T-helper 1 cell treated with Interleukin-12 subunit alpha and Interleukin-12 subunit beta and Interleukin-4 antibody, amounts not matched to agents 30 μg/mL and 1 μg/mL, for 36 hours (primary cell): Measurements from ENCODE around the gene SYK.

Experiments used
- H3K27ac Mint-ChIP-seq: one replicate; pipeline ENCODE4 v1.8.0; 2021; ENCODE audit warnings: mild to moderate bottlenecking, mixed read lengths
- H3K27me3 Mint-ChIP-seq: one replicate; pipeline ENCODE4 v1.8.0; 2021; ENCODE audit warnings: low read depth, mixed read lengths
- H3K36me3 Mint-ChIP-seq: one replicate; pipeline ENCODE4 v1.8.0; 2021; ENCODE audit warnings: low read depth, mixed read lengths
- H3K4me1 Mint-ChIP-seq: one replicate; pipeline ENCODE4 v1.8.0; 2021; ENCODE audit warnings: low read depth, mixed read lengths
- H3K4me3 Mint-ChIP-seq: one replicate; pipeline ENCODE4 v1.8.0; 2021; ENCODE audit warnings: mild to moderate bottlenecking, moderate library complexity, mixed read lengths
- H3K9me3 Mint-ChIP-seq: one replicate; pipeline ENCODE4 v1.8.0; 2021; ENCODE audit warnings: mixed read lengths

Gene SYK

DNA sequence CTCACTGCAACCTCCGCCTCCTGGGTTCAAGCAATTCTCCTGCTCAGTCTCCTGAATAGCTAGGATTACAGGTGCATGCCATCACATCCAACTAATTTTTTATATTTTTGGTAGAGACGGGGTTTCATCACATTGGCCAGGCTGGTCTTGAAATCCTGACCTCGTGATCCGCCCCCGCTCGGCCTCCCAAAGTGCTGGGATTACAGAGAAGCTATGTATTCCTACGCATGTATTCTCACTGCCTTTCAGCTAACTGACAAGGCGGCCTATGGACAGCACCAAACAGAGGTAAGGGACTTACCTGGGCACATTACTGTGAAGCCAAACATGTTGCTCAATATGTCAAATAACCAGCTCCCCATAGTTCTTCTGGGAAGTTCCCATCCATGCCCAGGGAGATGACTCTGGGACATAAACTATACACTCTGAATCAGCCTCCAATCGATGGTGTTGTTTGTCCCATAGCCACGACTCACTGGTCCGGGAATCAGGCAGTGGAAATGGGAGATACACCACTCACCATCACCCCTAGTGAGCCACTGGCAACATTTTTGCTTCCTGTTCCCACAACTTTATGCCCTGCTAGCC lies 114.6 kb downstream of the SYK start:
- peaks cover 2% of the 10 kb centered on the region for H3K4me1 Mint-ChIP-seq
- no peak overlapping the region for H3K4me3 Mint-ChIP-seq
- no peaks in the 10 kb centered on the region for H3K9me3 Mint-ChIP-seq
- no peaks in the 10 kb centered on the region for H3K36me3 Mint-ChIP-seq
- H3K27ac Mint-ChIP-seq, result no peak overlapping the region
- H3K27me3 Mint-ChIP-seq, result peaks cover 5% of the 10 kb centered on the region

DNA sequence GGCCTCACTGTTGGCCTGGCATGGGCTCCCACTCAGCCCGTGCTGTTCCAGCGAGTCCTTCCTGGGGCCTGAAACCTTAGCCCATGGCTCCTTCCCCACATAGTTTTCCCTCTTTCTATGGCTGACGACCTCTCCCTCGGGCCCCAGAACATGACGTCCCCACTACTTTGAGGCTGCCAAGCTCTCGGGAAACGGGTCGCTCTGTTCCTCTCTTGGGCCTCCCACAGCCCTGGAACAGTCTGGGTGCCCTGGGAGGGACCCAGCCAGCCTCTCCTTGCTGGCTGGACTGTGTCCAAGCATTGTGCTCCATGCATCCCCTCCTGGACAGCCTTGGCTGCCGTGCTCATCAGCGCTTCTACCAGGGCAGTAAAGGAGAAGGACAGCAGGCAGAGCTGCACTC lies 118.3 kb downstream of the SYK start:
- Mint-ChIP-seq H3K27ac (no peak overlapping the region), H3K36me3 (no peaks in the 10 kb centered on the region), H3K27me3 (peaks cover 22% of the 10 kb centered on the region), H3K4me1 (peaks cover 2% of the 10 kb centered on the region), H3K9me3 (no peaks in the 10 kb centered on the region), H3K4me3 (no peak overlapping the region)

DNA sequence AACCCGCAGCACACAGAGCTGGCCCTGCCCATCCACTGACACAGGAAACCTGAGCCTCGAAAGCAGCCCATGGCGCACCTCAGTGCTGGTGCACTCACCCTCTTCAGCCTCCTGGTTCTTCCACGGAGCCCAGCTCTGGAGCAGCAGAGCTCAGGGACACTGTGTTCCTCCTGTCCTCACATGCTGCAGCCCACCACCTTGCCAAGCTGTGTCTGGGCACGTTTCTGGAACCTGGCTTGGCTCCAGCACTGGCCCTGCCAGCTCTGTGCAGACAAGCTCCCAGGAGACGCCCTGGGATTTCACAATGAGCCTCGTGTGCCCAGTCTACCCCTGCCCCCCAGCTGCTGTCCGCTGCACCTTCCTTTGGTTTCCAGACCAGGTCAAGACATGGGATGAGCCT lies 119.5 kb downstream of the SYK start:
- Mint-ChIP-seq H3K27me3 (peaks cover 29% of the 10 kb centered on the region), H3K4me3 (no peak overlapping the region), H3K27ac (no peak overlapping the region), H3K4me1 (no peaks in the 10 kb centered on the region), H3K36me3 (no peaks in the 10 kb centered on the region), H3K9me3 (no peaks in the 10 kb centered on the region)

DNA sequence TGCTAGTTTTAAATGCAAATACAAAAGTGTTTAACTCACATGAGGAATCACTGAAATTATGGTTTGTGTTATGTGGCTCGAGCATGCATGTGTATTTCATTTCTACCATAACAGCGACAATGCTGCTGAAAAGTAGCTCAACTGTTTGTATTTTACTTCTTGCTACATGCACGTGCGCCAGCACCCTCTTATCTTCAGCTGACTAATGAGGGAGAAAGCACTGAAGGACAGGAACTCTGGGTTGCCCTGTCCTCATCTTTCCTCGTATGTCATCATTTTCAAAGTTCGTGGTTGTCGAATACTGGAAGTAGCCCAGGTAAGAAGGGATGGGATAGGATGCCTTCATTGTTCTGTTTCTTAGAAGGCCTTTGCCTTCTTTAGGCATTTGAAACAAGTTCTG lies 120.3 kb downstream of the SYK start:
- H3K4me1 Mint-ChIP-seq, result no peaks in the 10 kb centered on the region
- H3K27me3 Mint-ChIP-seq, result peaks cover 24% of the 10 kb centered on the region
- H3K27ac Mint-ChIP-seq, result no peak overlapping the region
- no peak overlapping the region for H3K4me3 Mint-ChIP-seq
- no peaks in the 10 kb centered on the region for H3K36me3 Mint-ChIP-seq
- H3K9me3 Mint-ChIP-seq, result no peaks in the 10 kb centered on the region

DNA sequence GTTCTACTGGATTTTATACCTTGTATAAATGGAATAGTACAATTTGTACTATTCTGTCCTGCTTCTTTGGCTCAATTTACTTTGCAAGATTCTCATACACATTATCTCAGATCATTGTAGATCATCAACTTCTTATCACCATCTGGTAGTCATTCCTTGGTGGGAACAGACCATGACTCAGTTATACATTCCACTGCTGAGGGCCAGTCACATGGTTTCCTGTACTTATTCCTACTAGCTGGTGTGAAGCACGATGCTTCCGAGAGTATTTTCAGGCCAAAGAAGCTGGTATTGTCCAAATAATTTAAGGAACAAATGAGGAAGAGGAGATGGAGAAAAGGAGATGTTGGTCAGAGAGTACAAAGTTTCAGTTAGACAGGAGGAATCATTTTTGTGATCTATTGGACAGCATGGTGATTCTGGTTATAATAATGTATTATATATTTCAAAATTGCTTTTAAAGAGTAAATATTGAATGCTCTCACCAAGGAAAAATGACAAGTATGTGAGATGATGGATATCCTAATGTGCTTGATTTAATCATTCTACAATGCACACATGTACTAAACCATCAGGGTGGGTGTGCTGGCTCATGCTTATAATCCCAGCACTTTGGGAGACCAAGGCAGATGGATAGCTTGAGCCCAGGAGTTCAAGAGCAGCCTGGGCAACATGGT lies 124.1 kb downstream of the SYK start:
- H3K27me3 Mint-ChIP-seq, result peaks cover 35% of the 10 kb centered on the region
- H3K4me3 Mint-ChIP-seq, result no peak overlapping the region
- no peaks in the 10 kb centered on the region for H3K4me1 Mint-ChIP-seq
- H3K9me3 Mint-ChIP-seq, result no peaks in the 10 kb centered on the region
- no peak overlapping the region for H3K27ac Mint-ChIP-seq
- no peaks in the 10 kb centered on the region for H3K36me3 Mint-ChIP-seq

DNA sequence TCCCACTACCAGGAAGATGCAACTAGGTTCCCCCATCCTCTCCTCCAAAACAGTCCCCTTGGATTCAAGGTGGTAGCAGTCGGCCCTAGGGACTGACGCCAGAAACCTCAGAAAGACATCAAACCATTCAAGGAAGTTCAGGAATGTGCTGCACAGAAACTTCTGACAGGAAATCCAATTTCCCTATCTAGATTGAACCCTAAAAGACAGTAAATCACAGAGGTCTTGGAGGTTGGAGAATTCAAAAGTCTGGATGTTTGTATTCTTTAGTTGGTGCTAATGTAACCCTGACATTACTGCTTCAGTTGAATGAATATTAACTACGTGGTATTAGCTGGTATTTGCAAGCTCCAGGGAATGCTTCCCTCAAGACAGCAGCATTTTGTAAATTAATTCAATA lies 125.3 kb downstream of the SYK start:
- no peak overlapping the region for H3K27ac Mint-ChIP-seq
- peaks cover 36% of the 10 kb centered on the region for H3K27me3 Mint-ChIP-seq
- no peaks in the 10 kb centered on the region for H3K36me3 Mint-ChIP-seq
- H3K4me1 Mint-ChIP-seq, result no peaks in the 10 kb centered on the region
- no peak overlapping the region for H3K4me3 Mint-ChIP-seq
- H3K9me3 Mint-ChIP-seq, result no peaks in the 10 kb centered on the region

DNA sequence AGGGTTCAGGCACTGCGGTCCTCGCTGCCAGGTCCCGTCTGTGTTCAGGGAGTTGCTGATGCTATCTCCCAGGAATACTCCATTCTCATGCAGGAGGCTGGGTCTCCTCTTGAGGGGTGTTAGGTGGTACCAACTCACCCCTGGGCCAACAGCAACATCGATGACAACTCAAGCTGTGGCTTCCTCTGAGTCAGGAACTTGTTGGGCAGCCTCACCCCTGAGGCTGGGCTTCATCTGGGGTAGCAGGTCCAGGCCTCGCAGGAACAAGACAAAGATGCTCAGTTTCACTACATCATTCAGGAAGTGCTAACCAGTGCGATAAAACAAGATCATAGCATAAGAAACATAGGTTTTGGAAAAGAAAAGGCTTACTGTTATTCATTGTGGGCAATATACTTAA lies 125.9 kb downstream of the SYK start:
- Mint-ChIP-seq H3K27me3 (peaks cover 36% of the 10 kb centered on the region), H3K27ac (no peak overlapping the region), H3K9me3 (no peaks in the 10 kb centered on the region), H3K36me3 (no peaks in the 10 kb centered on the region), H3K4me1 (no peaks in the 10 kb centered on the region), H3K4me3 (no peak overlapping the region)

DNA sequence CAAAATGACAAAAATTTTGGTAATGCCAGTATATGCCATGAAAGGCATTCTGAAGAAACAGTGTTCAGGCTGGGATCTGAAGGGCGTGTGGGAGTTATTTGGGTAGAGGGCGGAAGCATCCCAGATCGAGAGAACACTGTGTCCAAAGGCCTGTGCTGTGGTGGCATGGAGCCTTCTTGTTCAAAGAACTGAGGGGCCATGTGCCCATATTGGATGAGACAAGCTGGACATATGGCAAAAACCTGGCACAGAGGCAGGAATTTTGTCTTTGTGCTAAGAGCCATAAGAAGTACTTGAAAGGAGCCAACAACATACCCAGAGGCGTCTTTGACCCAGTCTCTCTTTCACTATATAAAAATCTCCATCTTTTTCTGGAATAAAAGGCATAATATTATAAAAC lies 128.0 kb downstream of the SYK start:
- no peak overlapping the region for H3K4me3 Mint-ChIP-seq
- no peaks in the 10 kb centered on the region for H3K9me3 Mint-ChIP-seq
- peaks cover 21% of the 10 kb centered on the region for H3K27me3 Mint-ChIP-seq
- H3K27ac Mint-ChIP-seq, result no peak overlapping the region
- no peaks in the 10 kb centered on the region for H3K36me3 Mint-ChIP-seq
- no peaks in the 10 kb centered on the region for H3K4me1 Mint-ChIP-seq

DNA sequence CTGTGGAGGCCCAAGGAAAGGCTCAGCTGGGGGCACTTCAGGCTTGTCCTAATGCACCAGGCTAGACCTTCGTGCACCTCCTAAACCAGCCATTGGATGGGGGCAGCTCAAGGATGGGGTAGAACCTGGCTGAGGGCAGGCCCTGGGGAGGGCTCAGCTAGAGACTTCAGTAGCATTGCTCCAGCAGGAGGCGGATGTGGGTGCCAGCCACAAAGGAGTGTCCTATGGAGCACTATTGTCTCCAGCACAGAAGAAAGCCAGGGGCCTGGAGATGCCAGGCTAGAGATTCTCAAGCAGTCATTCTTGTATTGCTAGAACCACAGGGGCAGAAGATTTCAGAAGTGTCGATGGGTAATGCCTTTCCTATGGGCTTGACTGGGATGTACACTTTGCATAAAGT lies 131.8 kb downstream of the SYK start:
- Mint-ChIP-seq H3K4me1 (no peaks in the 10 kb centered on the region), H3K27ac (no peak overlapping the region), H3K9me3 (no peaks in the 10 kb centered on the region), H3K27me3 (peaks cover 17% of the 10 kb centered on the region), H3K4me3 (no peak overlapping the region), H3K36me3 (no peaks in the 10 kb centered on the region)

DNA sequence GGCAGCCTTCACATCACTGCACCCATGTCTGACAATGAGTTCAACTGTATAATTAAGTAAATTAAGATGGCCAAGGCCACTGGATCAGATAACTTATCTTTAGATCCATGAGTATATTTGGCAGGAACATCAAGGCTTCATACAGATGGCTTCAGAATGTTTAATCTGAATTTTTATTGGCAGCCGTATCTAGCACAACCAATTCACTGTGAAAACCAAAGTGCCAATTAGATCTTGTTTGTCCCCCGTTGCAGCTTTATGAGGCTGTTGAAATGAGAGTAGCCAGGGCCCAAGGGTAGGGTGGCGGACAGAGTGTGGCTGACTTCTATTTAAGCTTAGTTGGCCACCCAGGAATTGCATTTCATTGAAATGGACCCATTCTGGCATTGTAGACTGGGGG lies 137.7 kb downstream of the SYK start:
- Mint-ChIP-seq H3K4me1 (no peaks in the 10 kb centered on the region), H3K27ac (no peak overlapping the region), H3K27me3 (peaks cover 14% of the 10 kb centered on the region), H3K36me3 (no peaks in the 10 kb centered on the region), H3K9me3 (no peaks in the 10 kb centered on the region), H3K4me3 (no peak overlapping the region)

DNA sequence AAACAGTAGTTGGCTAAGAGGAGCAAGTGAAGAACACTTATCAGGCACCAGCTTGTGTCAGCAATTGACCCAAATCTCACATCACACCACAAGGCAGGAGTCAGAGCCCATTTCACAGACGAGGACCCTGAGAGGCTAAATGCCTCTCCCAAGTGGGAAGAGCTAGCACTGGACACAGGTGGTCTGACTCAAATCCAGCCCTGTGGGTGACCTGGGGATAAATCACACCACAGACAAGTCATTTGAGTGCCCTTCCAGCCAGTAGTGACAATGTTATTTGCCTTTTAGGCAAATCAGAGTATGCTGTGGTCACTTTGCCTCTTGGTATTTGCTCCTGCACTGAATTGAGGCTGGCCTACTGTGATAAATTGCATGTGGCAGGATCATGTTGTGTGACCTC lies 138.7 kb downstream of the SYK start:
- H3K36me3 Mint-ChIP-seq, result no peaks in the 10 kb centered on the region
- no peaks in the 10 kb centered on the region for H3K9me3 Mint-ChIP-seq
- H3K4me1 Mint-ChIP-seq, result no peaks in the 10 kb centered on the region
- H3K27ac Mint-ChIP-seq, result no peak overlapping the region
- H3K4me3 Mint-ChIP-seq, result no peak overlapping the region
- peaks cover 8% of the 10 kb centered on the region for H3K27me3 Mint-ChIP-seq

DNA sequence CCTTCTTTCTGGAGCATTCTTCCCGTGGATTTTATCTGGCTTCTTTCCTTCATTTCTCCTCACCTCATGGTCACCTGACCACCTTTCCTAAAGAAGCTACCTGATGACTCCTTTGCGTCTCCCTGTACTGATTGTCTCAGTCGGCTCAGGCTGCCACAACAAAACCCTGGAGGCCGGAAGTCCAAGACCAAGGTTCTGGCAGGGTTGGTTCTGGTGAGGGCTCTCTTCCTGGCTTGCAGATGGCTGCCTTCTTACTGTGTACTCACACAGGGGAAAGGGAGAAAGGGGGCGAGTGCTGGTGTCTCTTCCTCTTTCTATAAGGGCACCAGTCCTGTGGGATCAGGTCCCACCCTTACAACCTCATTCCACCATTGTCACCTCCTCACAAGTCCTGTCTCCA lies 140.0 kb downstream of the SYK start:
- Mint-ChIP-seq H3K36me3 (no peaks in the 10 kb centered on the region), H3K4me3 (no peak overlapping the region), H3K4me1 (no peaks in the 10 kb centered on the region), H3K9me3 (no peaks in the 10 kb centered on the region), H3K27me3 (peaks cover 14% of the 10 kb centered on the region), H3K27ac (no peak overlapping the region)

DNA sequence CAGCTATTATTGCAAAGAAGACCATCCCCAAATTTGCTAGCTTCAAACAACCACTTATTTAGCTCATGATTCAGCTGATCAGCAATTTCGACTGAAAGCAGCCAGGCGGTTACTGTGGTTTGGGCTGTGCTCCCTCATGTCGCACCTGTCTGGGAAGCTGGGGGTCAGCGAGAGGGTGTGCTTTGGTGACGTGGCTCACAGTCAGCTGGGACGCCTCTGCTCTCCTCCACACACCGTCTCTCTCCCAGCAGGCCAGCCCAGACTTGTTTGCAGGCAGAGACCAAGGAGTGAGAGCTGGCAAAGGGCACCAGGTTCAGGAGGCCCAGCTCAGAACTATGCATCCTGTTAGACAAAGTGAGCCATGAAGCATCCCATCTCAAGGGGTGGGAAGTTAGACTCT lies 140.9 kb downstream of the SYK start:
- Mint-ChIP-seq H3K27me3 (peaks cover 19% of the 10 kb centered on the region), H3K4me1 (no peaks in the 10 kb centered on the region), H3K9me3 (no peaks in the 10 kb centered on the region)

DNA sequence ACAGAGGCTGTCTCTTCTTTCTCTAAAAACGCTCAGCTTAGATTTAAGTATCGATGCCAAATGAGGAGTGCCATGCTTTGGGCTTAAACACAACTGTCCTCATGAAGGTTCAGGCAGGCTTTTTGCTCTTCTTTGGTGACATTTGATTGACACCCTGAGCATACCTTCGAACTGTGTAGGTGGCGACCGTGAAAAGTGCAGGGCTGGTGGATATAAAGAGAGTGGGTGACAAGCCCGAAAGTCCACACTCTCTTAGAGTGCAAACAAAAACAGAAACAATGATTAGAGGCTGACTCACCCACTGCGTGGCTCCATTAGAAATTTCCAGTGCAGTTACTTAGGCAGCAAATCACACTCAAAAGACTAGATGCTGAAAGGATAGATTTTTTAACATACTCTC lies 141.7 kb downstream of the SYK start:
- H3K9me3 Mint-ChIP-seq, result no peaks in the 10 kb centered on the region
- no peaks in the 10 kb centered on the region for H3K4me1 Mint-ChIP-seq
- peaks cover 24% of the 10 kb centered on the region for H3K27me3 Mint-ChIP-seq
- no peak overlapping the region for H3K4me3 Mint-ChIP-seq
- no peak overlapping the region for H3K27ac Mint-ChIP-seq
- no peaks in the 10 kb centered on the region for H3K36me3 Mint-ChIP-seq

More for the DNA sequence above, 140.9 kb downstream of the SYK start:
- Mint-ChIP-seq H3K36me3 (no peaks in the 10 kb centered on the region), H3K4me3 (no peak overlapping the region), H3K27ac (no peak overlapping the region)

DNA sequence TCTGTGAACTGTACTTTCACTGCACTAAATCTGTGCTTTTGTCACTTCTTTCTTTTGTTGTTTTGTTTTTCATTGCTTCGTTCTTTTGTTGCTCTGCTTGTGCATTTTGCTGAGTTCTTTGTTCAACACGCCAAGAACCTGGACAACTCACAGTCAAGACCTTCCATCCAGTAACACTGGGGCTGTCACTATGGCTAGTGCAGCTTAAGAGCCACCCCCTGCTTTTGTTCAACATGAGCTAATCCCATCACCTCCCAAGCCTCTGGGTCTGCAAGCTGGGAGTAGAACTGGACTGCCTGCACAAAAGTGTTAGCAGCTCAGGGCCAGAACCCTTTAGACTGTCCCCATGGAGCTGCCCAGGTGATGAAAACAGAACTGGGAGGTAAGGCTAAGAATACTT lies 143.7 kb downstream of the SYK start:
- Mint-ChIP-seq H3K9me3 (no peaks in the 10 kb centered on the region), H3K36me3 (no peaks in the 10 kb centered on the region), H3K4me3 (no peak overlapping the region), H3K27me3 (peaks cover 34% of the 10 kb centered on the region), H3K27ac (no peak overlapping the region), H3K4me1 (no peaks in the 10 kb centered on the region)

DNA sequence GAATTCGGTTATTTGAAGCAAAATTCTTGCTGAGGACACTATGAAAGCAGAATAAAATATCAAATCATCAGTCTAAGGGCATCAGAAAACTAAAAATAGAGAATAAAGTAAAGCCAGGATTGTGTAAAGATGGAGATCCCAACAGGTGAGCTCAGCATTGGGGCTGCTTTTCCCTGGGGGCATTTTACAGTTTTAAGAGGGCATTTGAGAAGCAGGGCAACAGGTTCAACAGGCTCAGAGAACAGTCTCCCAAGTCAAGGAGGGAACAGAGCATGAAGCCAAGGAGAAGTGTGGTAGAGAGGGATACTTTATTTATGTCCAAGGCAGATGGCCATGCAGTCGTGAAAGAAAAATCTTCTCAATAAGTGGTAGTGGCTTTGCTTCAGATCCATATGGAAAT lies 145.4 kb downstream of the SYK start:
- Mint-ChIP-seq H3K4me1 (no peaks in the 10 kb centered on the region), H3K36me3 (no peaks in the 10 kb centered on the region), H3K27ac (no peak overlapping the region), H3K27me3 (peaks cover 37% of the 10 kb centered on the region), H3K4me3 (no peak overlapping the region), H3K9me3 (no peaks in the 10 kb centered on the region)
